Stimulated activated CD4-positive, alpha-beta T cell treated with anti-CD3 and anti-CD28 coated beads, Interleukin-2, amount 100 ng/mL, for 4 hours (primary cell): ENCODE measurements around the gene XPR1.

Source experiments
- DNase-seq: peaks from one replicate; pipeline ENCODE4 v3.0.0-alpha.2; 2020; ENCODE audit warnings: low read depth

Gene XPR1

DNA sequence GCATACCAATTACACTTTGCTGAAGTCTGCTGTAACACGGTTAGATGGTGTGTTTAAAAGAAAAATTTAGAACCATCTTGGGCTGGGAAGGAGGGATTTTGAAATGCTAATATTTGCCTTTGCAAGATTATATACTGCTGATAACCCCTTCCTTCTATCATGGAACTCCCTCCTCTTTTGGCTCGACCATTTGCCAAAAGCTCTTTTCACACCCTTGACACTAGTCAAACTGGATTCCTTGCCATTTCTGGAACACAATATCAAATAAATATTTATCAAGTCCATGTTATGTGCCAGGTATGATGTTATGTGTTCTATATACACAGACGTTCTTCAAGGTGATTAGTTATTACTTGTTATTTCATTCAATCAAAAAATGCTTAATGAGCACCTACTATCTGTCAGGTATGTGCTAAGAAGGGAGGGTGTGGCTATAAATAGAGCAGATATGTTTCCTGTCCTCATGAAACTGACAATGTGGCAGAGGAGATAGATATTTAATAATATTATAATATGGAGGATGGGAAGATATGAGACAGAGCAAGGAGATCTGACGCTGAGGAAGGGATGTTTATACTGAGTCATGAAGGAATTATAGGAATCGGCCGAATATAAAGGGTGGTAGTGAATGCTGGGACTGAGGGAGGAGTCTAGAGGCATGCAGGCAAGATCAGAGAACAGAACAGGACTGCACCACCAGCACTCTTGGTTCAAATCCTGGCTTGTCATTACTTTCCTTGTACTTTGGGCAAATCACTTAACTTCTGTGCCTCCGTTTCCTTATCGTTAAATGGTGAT is 16.1 kb upstream of the XPR1 start:
- DNase-seq: no peak

DNA sequence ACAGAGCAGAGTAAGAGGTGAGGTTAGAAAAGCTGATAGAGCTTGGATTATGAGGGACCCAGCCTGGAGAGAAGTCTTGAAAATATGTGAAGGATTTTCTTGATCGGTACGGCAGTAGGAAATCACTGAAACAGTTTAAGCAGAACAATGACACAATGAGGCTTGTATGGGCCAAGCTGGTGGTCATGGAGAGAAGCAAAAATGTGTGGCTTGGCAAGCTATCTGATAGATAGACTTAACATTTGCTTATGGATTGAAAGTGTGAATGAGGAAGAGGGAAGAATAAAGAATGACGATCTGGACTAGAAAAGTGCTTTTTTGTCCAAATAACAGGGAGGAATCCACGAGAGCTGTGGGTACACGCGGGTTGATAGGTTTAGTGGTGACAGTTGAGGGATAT is 15.4 kb upstream of the XPR1 start:
- DNase-seq: no peak

DNA sequence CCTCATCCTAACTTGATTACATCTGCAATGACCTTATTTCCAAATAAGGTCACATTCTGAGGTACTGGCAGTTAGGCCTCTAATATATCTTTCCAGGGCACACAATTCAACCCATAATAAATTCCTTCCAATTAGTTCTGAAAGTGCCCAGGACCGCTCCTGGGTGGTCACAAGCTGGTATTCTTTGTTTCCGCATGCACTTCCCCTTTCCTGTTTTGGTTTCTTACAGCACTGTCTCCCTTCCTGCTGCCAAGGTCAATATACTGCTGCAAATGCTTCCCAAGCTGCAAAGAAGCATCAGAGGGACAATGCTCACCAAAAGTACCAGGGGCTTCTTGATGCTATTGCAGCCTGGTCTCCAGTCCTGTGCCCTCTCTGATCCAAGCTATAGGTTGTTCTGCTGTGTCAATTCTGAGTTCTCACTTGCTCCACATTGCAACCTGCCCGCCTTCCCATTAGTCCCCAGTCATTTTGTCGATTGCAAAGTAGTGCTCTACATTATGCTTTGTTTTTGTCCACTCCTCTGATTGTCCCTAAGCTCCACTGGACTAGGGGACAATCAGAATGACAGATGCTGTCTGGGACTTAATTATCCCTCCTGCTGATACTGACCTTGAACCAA is 13.9 kb upstream of the XPR1 start:
- DNase-seq: no peak

DNA sequence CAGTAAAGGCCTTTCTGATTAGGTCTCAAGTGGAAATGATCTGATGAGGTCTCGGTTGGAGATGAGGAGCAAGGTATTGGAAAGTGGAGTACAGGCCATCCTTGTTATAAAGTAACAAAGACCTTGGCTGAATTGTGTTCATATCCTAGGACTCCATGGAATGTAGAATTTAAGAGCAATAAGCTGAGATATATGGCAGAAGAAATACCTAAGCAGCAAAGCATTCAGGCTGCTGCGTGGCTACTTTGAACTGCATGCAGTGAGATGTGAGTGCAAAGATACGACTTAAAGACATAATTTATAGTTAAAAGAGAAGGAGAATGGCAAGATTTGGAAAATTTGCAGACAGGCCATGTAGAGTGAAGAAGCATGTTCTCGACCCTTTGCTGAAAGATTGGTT is 11.2 kb upstream of the XPR1 start:
- DNase-seq: no peak

DNA sequence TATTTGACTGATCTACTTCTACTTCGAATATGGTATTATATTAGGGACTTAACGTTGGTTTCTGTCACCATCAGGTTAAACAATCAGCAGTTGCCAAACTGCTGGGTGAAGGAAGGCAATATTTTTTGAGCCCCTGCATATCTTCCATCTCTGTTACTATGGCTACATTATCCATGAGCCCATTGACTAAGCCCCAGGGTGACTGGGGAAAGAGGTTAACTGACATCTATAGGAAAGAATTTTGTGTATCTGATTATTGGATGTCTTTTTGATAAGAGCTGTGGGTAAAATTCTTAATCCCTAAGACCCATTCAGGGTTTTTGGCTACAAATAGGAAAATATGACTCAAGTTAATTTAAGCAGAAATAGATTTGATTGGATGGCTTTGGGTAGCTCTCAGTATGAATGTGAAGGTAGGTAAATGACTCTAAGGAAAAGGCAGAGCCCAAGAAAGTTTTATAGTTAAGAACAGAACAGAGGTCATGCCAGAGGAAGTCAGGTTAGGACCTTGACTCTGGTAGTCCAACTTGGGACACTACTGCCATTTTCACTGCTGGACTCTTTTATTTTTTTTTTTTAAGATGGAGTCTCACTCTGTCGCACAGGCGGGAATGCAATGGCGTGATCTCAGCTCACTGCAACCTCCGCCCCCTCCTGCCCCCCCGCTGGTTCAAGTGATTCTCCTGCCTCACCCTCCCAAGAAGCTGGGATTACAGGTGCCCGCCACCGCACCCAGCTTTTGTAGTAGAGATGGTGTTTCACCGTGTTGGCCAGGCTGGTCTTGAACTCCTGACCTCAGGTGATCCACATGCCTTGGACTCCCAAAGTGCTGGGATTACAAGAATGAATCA is 8.9 kb upstream of the XPR1 start:
- no peak for DNase-seq

DNA sequence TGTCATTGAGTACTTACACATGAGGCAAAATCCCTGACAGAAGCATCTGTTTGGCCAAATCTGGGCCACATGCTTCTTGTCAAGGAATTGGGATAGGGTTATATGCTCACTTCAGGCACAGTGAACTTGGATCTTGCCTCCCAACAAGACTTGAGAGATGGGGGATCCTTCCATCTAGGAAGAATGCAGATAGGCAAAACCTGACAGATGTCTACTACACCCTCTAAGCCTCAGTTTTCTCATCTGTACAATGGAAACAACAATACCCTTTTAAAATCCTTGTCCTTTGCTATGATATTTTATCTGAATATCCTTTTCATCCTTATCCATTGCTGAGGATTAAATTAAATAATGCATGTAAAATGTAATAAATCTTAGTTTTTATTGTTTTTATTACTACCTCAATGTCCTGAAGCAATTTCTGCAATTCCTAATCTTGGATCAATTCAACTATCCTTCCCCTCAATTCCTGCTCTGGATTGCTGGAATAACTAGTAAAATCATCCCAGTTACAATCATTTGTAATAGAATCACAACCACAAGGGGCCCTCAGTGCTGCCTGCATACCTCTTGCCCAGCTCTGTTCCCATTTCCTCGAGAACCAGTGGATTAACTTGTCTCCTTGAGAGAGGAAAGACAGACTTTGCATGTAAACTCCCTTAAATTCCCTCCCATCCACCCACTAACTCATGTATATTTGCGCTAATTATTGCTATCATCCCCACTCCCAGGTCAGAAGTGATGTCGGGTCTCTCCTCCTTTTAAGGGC is 8.1 kb upstream of the XPR1 start:
- DNase-seq: no peak

DNA sequence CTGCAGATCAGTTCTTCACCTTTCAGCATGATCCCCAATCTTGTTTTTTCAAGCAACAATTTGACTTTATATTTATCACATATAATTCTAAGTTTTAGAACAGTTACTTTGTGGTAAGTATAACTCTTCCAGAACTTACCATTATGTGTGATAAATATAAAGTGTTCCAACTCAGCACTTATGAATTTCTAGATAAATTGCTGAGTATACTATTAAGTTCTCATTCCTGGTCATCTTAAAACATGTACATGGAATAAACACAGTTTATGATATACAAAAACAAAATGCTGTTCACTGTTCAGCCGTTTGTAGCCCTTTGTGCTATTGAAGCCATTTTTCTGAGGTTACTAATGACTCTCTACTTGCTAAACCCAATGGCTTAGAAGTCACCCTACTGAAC is 5.1 kb upstream of the XPR1 start:
- DNase-seq: no peak

DNA sequence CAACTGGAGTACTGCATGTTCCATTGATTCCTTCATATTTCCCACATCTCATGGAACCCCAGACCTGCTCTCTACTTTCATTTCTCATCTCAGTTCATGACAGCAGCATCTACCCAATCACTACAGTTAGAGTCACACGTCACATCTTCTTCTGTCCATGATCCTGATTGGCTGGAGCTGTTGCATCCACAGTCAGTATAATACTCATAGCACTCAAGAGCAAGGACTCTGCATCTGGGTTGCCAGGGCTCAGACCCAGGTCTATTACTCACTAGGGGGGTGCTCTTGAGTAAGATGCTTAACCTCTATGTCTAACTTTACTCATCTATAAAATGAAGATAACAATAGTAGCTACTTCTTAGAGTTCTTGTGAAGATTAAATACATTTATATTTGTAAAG is 4.4 kb upstream of the XPR1 start:
- DNase-seq: no peak

DNA sequence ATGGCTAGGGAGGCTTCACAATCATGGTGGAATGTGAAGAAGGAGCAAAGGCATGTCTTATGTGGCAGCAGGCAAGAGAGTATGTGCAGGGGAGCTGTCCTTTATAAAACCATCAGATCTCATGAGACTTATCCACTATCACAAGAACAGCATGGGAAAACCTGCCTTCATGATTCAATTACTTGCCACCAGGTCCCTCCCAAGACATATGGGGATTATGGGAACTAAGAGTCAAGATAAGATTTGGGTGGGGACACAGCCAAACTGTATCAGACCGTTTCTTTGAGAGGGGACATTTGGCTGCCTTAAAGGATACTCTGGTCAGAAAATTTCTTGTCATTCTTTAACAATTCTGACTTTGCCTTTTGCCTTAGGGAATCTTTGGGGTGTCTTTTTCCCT is 3.2 kb upstream of the XPR1 start:
- DNase-seq: no peak

DNA sequence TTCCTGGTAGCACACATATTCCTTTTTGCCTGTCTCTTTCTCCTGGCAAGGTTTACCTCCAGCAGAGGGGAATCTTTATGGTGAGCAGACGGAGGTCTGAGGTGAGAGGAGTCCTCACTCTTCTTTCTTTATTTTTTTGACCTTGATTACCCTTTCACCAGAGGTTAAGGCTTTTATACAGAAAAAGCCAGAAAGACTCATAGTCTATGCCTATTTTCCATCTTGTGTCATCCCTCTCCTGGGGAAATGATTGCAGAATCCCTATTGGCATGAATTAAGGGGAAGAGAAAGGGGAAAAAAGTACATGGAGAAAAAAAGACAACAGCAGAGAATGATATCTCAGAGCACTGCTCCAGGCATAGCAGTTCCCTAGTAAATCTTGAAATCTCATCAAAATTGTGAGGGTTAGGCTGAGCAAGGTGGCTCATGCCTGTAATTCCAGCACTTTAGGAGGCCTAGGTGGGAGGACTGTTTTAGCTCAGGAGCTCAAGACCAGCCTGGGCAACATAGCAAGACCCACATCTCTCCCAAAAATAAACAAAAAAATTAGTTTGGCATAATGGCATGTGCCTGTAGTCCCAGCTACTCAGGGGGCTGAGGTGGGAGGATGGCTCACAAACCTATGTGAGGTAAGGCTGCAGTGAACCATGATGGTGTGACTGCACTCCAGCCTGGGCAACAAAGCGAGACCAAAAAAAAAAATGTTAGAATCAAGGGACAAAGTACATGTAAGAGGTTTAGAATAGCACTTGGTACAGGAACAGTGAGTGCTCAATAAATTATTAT is 1.2 kb upstream of the XPR1 start:
- no peak for DNase-seq

DNA sequence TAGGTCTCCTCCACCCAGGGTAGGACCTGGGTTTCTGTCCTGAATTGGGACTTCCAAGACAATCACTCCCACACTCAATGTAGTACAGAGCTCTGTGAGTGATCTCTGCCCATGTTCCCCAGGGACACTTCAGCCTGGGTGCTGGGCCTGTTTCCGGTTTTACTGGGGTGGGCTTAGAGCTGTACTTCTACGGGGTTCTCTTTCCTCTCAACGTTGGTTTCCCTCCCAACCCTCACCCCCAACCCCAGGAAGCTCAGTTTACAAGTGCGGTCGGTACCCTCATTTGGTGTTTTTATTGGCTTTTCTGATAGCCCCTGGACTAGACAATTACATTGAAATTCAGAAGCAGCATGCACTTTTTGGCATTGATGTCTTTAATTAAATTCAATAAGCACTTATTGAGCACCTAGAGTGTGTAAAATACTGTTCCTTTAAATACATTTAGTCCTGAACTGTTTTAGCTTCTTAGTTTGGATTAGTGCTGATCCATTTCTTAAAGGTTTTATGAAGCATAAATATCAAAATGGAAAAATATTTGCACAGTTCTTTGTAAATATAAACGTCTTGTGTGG is 542 bp upstream of the XPR1 start:
- DNase-seq: no peak

DNA sequence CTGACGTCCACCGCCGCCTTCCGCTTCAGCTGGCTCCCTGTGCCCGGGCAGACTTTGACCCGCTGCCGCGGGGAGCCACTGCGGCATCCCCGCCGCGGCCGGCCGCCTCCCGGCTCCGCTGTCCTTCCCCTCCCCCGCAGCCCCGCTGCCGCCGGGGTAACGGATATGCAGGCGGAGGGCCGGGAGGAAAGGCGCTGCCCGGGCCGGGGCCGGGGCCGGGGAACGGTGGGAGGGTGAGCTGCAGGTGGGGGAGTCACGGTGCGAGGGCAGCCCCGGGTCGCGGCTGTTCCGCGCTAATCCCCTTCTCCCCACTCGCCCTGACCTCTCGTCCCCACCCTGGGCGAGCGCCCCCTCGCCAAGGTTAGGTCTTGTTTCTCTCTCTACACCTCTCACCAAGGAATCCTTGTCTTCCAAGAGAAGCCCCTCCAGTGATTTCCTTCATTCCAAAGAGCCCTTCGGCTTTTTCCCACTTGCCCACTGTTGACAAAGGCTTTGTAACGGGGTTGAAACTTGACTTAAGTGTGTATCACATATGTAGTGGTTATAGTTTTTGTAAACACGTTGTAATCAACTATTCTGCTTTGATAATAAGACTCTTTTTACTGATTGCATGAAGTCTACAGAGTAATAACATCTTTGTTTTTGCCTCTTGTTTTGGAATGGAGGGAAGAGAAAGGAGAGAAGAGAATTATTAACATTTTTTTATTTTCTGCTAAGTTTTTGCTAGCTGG is 669 bp downstream of the XPR1 start:
- peak; percentile 34 for DNase-seq

DNA sequence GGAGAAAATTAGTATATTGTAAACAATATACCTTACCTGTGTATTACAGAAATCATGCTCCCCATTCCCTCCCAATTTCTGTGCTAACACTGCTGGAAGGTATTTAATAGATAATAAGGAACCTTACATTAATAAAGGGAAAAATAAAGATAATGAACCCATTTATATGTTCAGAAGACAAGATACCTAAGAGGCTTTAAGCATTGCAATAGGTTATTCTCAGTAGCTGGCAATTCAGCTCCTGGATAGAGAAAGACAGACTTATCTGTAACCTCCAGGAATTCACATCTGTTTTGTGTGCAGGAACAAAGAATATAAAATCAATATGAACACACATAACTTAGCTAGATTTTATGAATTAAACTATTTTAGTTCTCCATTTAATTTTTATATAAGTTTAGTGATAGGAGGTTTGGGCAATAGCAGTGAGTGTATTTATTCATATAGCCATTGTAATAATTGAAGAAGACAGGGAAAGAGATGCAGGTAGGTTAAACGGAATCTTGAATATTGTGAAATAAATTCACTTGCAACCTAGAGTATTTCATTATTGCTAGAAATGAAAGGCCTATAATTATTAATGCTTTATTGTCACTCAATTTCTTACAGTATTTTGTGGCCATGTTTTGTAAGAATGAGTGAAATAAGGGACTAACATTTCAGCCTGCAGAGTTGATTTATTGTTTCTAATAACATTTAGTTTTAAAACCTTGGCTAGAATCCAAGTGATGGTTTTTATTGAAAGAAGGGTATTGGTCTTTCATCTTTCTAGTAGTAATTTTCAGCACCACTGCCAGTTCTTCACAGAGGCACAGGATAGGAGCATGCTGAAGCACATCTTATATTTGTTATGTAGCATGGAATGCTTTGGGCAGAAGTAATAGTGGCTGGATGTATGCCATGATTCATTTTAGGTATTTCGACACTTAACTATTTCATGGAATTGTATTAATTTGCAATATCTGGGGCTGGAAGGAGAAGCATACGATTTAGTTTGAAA is 1.5 kb downstream of the XPR1 start:
- DNase-seq: no peak

DNA sequence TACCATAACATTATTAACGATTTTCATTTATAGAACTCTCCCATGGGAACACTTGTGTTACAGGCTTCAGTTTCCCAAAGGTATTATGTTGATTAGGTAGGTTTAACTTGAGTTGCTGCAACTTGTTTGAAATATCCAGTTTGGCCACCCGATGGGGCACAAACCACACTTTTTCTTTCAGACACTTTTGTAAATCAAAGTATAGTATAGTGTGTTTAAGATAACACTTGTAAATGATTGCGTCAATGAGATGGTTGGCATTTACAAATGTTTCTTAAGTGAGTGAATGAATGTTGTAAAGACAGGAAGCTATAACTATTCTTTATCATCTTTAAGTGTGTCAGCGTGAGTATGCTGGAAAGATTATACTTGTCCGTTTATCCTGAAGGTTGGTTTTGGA is 4.3 kb downstream of the XPR1 start:
- no peak for DNase-seq

DNA sequence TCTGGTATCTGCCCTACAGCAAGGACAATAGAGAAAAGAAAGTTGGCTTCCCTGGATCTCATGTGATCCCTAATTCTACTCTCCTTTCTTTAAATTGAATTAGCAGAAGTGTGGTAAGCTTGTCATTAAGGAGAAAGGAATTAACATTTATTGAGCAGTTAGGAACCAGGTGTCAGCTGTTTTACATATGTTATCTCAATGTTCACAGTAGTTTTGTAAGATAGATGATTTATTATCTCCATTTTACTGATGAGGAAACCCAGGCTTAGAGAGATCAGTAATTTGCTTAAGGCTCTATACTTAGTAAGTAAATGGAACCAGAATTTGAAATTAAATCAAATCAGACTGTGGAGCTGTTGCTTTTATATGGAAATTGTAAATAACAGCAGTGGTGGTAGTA is 8.0 kb downstream of the XPR1 start:
- no peak for DNase-seq

DNA sequence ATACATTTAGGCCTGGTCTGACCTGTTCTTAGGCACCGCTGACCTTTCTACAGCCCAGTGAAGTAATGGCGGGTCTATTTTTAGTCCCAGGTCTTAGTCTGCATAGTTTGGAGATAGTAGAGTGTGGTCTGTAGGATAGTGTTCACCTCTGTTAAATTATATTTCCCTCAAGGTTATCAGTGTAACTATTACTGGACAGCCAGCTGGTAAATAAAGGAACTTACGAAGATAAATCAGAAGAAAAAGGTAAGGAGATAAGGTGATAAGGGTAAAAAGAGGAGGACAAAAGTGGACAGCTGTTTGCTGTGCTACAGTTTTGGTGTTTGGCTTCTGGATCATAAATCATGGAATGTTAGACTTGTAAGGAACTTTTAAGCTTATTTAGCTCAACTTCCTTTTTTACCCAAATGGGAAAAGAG is 8.7 kb downstream of the XPR1 start:
- no peak for DNase-seq

DNA sequence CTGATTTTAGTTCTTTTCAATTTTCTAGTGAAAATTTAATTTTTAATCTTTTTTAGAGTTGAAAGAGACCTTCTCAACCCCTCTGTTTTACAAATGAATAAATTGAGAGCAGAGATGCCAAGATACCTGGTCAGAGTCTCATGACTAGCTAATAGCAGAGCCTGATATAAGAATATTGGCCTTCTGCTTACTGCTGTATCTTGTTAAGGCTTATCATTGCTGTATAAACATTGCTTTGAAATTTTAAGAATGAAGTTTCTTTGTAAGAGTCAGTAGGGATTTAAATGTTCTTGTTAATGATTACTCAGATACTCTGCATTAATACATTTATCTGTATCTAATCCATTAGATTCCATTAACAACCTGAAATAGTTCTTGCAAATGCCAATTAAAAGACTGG is 9.8 kb downstream of the XPR1 start:
- no peak for DNase-seq

DNA sequence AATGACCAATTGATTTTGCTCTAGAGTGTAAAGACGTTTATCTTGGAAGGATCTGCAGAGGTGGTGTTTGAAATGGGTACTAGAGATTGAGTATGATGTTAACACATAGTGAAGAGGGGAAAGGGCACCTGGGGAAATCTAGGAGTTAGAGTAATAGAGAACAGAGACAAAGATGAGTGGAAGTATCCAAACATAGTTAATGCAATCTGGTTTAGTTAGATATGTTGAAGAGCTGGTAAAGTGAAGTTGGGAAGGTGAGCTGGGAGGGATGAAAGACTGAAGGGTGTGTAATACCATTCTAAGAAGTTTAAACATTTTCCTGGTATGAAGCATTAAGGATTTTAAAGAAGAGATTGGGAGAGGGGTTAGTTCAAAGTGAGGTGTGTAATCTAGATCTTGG is 11.0 kb downstream of the XPR1 start:
- DNase-seq: no peak

DNA sequence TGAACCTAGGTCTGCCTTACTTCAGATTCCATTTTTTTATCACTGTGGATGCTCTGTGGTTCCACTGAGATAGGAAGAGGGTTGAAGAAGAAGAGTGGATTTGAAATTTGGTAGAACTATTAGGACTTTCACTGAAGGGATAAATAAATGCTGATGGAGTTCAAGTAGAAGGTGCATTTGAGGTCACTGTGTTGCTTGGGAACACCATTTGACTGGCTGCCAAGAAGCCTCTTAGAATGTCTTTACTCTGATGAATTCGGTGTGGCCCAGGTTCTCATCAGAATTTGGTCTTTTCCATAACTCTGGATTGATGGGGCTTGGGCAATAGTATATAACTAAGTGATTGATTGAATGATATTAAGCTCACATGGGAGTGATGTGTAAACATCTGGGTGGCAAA is 11.9 kb downstream of the XPR1 start:
- DNase-seq: no peak
